AML-193 (cell line): Measurements from ENCODE around the gene RASL10A.

Source experiments
- DNase-seq, 2 experiments: peaks; one replicate each; lab custom pipeline; 2025; lab: John Stamatoyannopoulos, UW

The RASL10A gene

DNA sequence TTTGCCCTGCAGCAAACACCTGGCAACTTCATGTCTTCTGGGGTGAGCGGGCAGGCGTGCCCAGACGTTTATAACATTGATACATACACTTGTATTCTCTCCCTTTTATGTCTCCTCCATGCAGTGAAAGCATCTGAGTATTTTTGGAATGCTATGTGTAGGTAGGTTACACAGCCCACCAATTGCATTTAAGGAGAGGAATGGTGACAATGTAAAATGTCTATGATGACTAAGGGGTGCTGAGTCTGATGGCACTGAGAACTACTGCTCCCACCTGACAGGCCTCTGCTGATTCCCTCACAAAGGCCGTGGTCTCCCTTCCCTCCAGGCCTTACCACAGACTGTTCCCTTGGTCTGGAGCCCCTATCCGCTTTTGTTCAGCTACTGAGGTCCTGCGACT, 22.9 kb upstream of the RASL10A start:
- no peak for DNase-seq

DNA sequence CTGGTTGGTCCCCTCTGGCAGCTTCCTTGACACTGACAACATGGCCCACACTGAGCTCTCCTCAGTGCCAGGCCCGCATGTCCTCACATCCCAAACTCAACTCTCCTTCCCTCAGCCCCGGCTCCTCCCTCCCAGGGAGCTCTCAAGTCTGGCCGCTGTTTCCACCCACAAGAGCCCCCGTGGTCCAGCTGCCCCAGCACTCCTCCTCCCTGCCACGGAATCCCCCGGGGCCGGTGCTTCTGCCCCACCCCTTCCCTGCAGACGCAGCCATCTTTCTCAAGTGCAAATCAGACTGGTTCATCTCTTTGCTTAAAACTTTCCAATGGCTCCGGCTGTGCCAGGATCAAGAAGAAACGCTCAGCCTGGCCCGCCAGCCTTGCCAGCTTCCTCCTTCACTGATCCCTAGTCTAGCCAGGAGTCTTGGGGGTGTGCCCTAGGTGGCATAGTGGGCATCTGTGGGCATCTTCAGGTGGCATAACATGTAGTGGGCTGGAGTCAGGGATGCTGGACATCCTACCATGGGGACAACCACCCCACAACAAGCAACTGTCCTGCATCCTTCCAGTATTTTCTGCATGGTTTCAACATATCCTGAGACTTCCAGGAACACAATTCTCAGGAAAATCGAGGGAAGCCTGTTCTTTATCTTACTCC, 22.3 kb upstream of the RASL10A start:
- DNase-seq, result no peak

DNA sequence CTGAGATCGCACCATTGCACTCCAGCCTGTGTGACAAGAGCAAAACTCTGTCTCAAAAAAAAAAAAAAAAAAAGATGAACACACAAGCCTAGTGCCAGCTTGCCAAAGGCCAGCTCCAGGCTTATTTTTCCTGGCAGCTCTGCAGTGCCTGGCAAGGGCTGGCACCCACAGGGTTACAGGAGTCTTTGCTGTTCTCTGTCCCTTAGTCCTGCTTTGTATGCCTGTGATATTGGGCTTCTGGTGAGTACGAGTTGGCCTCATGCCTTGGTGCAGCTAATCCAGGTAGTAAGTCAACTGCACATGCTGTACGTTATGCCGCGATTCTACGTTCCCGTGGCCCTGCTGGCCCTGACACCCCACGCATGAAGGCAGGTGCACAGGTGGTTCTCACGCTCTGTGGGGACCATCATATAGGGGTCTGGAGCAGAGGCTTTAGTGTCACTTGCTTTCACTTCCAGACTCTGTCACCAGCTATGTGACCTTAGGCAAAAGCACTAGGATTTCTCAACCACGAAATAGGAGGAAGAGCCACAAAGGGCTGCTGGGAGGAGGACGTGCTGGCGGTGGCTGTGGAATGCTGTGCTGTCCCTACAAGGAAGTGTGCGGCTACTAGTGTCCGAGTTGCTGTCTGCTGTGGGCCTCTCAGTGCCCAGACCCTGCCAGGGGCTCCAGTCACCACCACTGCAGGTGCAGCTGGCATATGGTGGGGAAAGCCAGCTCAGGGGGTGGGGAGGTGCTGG, 21.4 kb upstream of the RASL10A start:
- DNase-seq, result no peak

DNA sequence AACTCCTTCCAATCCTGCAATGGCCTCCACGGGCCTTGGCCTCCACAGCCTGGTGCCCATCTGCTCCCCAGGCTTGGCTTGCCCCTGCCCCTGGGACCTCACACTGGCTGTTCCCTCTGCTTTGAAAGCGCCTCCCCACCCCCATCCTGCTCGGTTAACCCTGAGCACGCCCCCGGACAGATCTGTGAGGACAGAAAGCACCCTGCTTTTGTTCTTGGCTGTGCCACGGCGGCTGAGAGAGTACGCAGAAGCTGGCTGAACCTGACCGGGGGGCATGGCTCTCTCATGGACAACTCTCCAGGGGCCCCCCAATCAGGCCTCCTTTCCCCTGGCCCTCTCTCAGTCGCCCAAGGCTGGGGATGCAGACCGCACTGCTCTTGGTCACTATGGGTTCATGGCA, 20.2 kb upstream of the RASL10A start:
- DNase-seq, result no peak

DNA sequence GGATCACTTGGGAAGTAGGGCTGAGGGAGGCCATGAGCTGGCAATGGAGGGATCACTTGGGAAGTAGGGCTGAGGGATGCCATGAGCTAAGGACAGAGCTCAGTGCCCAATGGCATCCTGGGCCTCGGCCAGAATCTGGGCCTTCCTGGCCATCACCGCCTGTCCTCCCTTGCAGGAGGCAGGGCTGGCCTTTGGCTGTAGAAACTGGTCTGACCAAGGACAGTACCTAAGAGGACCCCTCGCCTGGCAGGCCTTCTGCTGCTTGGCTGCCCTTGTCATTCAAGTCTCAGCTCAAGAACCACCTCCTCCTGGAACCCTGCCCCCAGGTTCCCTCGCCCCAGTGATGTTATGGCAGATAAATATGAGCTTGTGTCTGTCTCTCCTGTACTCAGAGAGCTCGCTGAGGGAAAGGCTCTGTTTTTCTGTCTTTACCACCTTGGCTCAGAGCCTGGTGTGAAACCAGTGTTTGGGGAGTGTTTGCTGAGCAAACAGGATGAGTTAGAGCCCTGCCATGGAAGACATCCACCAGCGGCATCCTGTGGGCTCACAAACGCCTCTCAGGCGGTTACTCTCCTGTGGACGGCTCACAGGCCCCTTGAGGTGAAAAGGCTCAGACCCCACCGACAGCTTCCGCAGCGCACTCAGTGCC, 19.3 kb upstream of the RASL10A start:
- no peak for DNase-seq

DNA sequence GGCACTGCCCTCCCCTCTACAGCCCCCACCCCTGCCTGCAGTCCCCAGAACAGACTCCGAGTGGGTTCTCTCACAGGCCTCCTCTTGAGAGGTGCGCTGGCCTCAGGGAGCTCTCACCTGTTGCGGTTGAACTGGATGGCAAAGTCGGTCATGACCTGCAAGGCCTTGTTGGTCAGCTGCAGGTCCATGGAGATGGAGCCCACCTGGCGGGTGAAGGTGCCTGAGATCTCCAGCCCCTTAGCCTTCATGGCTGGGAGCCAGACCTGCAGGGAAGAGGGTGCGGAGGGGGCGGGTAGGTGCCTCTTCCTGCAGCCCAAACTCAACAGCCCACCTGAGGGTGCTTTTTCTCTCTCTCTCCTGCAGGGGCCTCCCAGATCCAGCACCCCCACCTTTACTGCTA, 18.7 kb upstream of the RASL10A start:
- DNase-seq, result no peak

DNA sequence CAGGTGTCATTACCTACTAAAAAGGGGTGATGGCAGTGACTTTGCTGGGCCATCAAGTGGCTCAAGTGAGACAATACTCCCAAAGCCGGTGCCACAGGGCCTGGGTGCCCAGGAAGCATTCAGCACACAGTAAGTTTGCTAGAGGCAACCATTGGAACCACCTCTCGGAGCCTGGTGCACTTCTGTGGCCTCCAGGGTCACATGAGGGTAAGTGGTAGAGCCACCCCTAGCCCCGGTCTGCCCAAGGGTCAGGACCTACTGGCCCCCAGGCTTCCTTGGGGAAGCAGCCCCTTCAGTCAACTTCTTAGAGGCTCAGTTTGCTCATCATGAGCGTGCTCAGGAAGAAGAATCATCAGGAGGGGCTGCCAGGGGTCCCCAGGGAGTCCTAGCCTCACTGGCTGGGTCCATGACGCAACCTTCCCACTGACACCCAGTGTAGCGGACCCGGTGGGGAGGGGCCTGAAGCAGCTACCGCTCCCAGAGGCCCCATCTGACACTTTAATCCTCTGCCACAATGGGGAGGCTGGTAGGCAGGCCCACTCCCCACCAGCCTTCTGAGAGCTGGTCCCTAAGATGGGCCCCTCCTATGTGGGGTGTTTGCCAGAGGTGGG, 17.5 kb upstream of the RASL10A start:
- no peak for DNase-seq

DNA sequence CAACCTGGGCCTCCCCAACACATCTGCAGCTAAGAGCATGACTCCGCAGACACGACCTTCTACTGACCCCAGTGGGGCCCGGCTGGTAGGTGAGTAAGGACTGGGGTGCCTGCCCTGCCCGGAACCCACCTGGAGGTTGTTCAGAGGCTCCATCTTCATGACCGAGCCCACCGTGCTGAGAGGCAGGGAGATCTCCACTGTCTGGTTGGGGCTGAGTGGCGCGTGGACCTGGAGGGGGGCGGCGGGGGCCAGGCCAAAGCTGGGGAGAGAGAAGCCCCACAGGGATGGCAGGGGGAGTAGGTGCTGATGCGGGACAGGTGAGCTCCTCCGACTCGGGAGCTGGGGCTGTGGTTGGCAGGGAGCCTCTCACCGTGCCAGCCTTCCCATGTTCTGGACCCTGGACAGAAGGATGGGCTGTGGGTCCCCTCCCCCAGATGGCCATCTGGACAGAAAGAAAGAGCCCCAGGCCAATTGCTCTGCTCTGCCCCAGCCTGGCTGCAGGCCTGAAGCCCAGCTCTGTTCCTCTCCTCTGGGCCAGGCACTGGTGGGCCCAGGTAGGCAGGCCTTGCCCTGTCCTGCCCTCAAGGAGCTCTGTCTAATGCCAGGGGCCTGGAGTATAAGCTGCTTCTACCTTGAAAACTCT, 16.3 kb upstream of the RASL10A start:
- no peak for DNase-seq

DNA sequence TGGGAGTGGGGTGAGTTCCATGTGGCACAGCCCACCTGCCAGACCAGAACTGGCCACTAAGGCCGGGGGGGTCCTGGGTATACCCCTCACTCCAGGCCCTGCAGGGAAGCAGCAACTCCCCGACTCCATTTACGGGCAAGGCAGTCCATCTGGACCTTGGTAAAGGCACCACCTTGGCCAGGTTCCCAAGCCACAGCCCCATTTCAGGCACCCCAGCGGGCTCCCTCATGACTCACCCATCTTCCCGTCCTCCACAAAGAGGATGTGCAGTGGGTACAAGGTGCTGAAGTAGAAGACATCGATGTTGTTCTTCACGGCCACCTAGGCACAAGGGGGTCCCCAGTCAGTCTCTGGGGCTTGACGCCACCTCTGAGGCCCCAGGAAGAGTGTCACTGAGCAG, 15.7 kb upstream of the RASL10A start:
- DNase-seq, result no peak

DNA sequence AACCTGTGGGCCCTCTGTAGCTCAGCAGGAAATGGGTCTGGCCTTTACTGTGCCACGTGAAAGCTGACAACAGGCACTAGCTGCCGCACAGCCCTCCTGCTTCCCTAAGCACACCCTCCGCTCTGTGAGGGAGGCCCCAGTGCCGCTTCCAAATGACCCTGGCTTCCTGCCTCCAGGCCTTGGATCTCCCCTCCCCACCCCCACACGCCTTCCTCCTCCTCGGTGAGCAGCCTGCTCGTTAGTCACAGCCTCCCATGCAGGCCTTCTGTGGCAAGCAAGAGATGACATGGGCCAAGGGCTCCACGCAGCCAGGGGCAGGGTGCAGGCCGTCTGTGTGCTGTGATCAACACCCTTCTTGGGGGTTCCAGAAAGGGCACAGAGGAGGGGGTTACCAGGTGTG, 15.3 kb upstream of the RASL10A start:
- DNase-seq, result no peak

DNA sequence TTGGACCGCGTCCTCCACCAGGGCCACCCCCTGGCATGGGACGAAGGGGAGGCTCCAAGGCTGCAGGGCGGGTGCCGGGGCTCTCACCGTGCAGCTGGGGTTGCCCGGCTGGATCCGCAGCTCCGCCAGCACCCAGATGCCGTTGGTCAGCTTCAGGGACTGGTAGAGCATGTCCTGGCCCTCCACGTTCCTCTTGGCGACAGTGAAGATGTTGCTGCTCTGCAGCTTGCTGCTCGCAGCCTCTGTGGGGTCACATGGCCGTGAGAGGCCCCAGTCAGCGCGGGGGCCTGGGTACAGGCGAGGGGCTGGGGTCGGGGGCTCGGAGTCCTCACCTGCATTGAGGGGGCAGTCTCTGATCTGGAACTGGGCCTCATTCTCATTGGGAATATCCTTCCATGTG, 14.8 kb upstream of the RASL10A start:
- DNase-seq, result no peak

DNA sequence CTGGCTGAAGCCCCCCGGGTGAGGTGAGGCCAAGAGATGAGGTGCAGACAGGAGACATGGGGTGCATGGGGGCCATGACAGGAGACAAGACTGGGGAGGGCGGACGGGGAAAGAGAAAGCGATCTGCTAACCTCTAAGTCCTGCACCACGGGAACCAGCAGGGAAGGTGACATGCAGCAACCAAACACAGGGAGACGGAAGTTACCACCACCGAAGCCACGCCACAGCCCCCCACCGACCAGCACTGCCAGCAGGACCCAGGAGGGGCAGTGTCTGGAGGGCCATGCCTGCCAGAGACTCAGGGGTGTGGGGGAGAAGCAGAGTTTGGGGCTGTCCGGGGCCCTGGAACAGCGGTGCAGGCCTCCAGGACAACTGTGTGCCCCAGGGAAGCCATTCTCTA, 14.1 kb upstream of the RASL10A start:
- no peak for DNase-seq

DNA sequence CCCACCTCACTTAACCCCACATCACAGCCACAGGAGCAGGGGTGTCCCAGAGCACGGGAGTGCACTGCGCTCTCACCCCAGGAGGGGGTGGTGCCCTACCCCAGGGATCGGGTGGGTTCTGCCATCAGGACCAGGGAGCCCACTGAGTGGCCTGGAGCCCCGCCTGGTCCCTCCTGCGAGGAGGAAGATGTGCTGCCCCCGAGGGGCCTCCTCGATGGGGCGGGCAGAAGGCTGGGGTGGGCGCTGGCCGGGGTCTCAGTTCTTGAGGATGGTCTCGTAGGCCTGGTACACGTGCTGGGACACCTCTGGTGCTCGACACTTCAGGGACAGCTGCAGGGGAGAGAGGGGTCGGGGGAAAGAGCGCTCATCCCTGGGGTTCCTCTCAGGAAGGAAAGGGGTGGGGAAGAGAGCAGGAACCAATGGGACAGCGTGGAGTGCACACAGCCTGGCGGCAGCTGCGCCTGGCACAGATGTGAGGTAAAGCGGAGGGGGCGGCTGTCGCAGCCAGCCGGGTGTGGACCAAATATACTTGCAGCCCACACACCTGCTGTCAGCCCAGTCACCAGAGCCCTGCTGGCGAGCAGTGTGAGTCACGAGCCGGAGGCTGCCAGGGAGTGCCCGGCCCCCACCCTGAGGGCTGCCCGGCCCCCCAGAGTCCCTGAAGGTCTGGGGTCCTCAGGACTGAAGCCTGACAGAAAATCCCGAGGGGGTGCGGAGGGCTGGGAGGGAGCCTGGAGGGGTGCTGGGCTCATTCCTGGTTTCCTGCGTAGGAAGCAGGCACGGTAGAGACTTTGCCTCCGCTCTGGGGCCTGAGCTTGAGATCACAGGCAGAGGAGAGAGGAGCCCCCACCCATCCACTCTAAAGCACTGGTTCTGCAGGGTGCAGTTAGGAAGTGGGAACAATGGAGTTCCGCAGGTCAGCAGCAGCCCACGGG, 13.3 kb upstream of the RASL10A start:
- no peak for DNase-seq

DNA sequence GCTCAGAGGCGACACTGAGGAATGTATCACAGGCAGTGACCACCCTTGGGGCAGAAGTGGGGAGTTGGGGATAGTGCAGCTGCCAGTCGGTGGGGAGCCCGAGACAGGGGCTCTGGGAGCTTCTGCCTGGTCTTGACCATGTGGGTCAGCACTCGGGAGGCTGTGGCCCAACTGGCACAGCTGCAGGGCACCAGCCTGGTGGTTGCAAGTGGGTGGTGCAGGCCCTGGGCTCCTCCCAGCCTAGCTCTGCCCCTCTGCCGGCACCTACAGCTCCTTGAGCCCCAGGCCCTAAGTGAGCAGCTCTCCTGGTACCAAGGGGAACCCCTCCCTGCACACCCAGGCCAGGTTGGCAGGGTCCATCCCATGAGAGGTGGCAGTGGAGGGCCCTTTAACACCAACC, 12.6 kb upstream of the RASL10A start:
- DNase-seq, result no peak

DNA sequence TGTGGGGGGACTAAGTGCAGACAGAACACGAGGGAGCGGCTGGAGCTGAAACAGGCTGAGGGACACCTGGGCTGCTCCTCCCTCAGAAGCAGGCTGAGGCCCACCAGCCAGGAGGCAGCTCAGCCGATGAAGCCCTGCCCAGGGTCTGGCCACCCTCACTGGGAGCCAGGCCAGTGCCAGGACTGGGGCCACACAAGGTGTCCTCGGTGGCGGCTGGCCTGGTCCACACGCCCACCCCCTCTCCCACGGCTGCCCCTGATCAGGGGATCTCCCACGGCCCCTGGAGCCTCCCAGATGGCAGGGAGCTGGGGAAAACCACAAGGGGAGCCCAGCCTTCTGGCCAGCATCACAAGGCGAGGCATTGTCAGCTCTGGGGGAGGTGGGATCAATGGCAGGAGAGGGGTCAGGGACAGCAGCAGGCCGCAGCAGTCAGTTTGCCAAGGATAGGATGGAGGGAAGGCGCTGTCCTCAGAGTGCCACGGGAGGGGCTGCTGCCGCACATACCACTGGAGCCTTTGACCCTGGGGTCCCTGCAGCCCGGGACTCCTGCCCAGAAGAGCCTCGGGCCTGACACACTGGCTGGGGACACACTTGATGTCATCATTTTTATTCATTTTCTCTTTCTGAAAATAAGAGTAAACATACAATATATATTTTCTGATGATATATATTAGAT, 11.7 kb upstream of the RASL10A start:
- no peak for DNase-seq

DNA sequence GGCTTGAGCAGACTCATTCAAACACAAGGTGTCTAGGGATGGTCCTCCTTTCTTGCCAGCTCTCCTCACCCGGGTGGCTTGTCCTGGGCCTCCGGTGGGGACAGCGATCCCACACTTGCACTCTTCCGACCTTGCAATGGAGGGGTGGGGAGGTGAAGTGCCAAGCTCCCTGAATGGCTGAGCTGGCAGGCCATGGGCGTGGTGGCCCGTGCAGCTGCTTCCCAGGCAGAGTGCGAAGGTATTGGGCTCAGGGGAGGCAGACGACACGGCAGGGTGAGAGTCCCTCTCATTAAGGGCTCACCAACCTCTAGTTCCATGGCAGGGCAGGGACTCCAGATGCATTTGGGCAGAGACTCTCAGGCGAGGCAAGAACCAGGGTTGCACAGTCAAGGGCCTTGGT, 11.0 kb upstream of the RASL10A start:
- DNase-seq, result no peak

DNA sequence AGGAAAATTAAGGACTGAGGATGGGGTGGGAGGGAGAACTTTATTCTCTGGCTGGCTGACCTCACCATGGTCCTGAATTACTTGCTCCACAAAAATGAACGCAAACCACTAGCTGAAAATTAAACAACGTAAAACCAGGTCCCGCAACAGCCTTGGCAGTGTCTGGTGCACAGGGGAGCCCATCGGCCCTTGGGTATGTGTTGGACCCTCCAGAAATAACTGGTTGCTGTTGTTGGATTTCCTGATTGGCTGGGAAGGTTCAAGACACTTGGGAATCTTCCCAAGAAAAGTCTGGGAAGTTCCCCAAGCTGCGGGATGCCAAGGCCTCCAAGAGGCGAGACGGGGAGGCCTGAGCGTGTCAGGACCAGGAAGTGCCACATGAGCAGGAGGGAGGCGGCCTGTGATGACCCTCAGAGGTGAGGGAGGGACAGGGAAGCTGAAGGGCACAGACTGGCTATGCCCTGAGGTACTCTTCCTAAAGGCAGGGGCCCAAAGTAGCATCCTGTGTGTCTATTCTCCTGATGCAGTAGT, 10.4 kb upstream of the RASL10A start:
- DNase-seq, result no peak

DNA sequence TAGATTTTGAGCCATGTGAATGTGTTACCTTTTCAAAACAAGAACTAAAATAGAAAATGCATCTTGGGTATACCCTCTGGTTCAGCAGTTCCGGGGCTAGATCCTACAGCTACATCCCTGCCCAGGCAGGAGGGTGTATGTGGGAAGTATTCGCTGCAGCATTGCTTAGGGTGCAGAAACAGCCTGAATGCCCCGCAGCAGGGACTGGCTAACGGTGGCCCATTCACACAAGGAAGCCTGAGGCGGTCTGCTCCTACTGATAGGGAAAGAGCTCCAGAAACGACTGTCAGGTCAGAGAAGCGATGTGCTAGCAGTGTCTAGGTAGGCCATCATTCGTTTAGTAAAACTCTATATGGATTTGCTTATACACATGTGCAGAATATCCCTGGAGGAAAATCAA, 9.9 kb upstream of the RASL10A start:
- DNase-seq, result no peak

DNA sequence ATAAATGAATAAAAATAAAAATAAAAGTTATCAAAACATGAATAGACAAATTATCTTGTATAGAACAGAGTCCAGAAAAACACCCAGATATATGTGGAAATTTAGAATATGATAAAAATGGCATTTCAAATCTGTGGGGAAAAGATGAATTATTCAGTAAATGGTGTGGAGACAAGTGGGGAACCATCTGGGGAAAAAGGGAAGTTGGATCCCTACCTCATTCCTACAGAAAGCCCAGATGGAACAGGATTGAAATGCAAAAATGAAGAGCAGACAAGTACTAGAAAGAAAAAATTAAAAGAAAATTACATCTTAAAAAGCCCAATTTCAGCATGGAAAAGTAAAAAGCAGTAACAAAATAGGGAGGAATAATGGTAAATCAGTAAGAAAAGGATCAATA, 8.1 kb upstream of the RASL10A start:
- DNase-seq, result no peak

DNA sequence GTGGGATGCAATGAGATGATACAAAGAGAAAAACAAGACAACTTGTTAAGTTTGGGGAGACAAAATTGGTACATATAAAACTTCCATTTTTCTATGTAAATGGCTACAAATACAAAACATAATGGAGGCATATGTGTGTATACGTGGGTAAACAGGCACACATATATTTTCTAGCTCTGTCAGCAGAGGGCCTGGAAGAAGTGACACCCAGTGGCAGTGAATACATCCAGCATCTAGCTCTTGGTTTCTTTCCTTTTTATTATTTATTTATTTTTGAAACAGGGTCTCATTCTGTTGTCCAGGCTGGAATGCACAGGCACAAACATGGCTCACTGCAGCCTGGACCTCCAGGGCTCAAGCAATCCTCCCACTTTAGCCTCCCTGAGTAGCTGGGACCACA, 5.0 kb upstream of the RASL10A start:
- DNase-seq, result no peak

DNA sequence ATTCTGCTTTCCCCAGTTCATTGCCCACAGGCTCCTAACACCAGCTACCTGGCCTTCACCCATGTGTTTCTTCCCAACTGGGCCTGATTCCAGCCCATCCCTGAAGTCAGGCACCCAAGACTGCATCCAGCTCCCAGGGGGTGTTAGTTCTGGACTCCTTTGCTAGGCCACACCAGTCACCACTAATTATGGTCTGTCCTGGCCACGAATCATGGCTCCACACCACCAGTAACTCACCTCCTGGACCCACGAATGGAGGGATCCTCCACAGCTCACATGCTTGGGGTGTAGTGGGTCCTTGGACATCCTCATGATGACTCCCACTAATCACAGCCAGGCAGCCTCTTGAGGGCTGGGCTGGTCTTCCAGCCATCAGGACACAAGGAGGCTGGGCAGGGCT, 3.6 kb upstream of the RASL10A start:
- DNase-seq, result no peak
